ENCODE results near the gene PEBP1. TPM values are rescaled to one million over a fixed set of nuclear protein-coding genes. Genes with fewer than 3 reads are reported as not detected.
A peak's percentile ranks its signal among the peaks of the same experiment; 100 is the strongest.

PEBP1 gene
- total RNA-seq, 1 experiment from 2014 or later, result 320 TPM

GRCh38 chr12:118103601-118104382 lies 32.1 kb upstream of the PEBP1 start, which contains the start of gene VSIG10:
VSIG10 (minus strand) TSS chr12:118104011; CDS start chr12:118103671, 340 bp downstream.
- Histone ChIP-seq H3K56ac (ENCODE audit: insufficient read length, low read depth, low read length) (no peak within 1 kb of the TSS), H4K20me1 (ENCODE audit: control insufficient read depth, insufficient read depth, insufficient read length) (no peaks in the 10 kb centered on the region), H2BK120ac (ENCODE audit: low read depth, low read length, poor library complexity, severe bottlenecking) (no peak within 1 kb of the TSS), H2AK5ac (ENCODE audit: insufficient read length, low read length) (no peak within 1 kb of the TSS), H2BK12ac (ENCODE audit: insufficient read length, low read depth, low read length) (no peak within 1 kb of the TSS), H3K14ac (ENCODE audit: insufficient read depth, low read length) (peak within 1 kb of the TSS; percentile 34), H4K91ac (ENCODE audit: insufficient read length, low read depth, low read length) (no peak within 1 kb of the TSS), H3K79me1 (ENCODE audit: insufficient read depth, low read depth, low read length, poor library complexity, severe bottlenecking) (peaks cover 6% of the 10 kb centered on the region), H3K79me2 (ENCODE audit: insufficient read depth, low read length) (peaks cover 9% of the 10 kb centered on the region; the same call in 1 of the 2 replicates), H3T11ph (ENCODE audit: low read length) (no peak within 1 kb of the TSS), H3K18ac (ENCODE audit: insufficient read length, low read depth, low read length) (peak within 1 kb of the TSS; percentile 3), H3K23me2 (ENCODE audit: insufficient read length, low read depth, low read length, poor library complexity, severe bottlenecking) (peaks cover 9% of the 10 kb centered on the region), H2BK5ac (ENCODE audit: insufficient read length, low read length) (no peak within 1 kb of the TSS), H3K4ac (ENCODE audit: low read depth, low read length) (no peak within 1 kb of the TSS), H3K27me3 (ENCODE audit: insufficient read depth, low read length) (no peaks in the 10 kb centered on the region), H3K23ac (ENCODE audit: insufficient read length, low read depth, low read length) (no peak within 1 kb of the TSS), H2AFZ (ENCODE audit: low read length) (no peak within 1 kb of the TSS), H3K4me2 (ENCODE audit: insufficient read depth, insufficient read length, low read length) (peak within 1 kb of the TSS; percentile 67), H3K9ac (ENCODE audit: extremely low read depth, insufficient read length, low read length) (peak within 1 kb of the TSS; percentile 37), H2BK20ac (ENCODE audit: low read depth, low read length, poor library complexity, severe bottlenecking) (no peak within 1 kb of the TSS), H3K27ac (ENCODE audit: insufficient read length, low read depth, low read length) (peak within 1 kb of the TSS; percentile 36), H3K9me3 (ENCODE audit: control insufficient read depth, low read depth, low read length) (no peaks in the 10 kb centered on the region), H3K4me1 (ENCODE audit: insufficient read depth, low read length) (peaks cover 3% of the 10 kb centered on the region; the same call in 1 of the 2 replicates), H4K8ac (replicated peaks; ENCODE audit: insufficient read length, low read depth, low read length) (no peak within 1 kb of the TSS), H4K5ac (ENCODE audit: insufficient read length, low read depth, low read length) (no peak within 1 kb of the TSS), H2BK15ac (ENCODE audit: low read depth, low read length) (no peak within 1 kb of the TSS)
- H3K27me3 Mint-ChIP-seq (ENCODE audit: low read depth), result no peaks in the 10 kb centered on the region
- no peak for TF ChIP-seq CTCF (conservative IDR thresholded peaks at IDR 0.05)
- H3K4me3 Mint-ChIP-seq, result peak within 1 kb of the TSS; percentile 91 to 92
- peak within 1 kb of the TSS; percentile 83 to 99 (median 93) for H3K27ac Mint-ChIP-seq
- H3K4me1 Mint-ChIP-seq, result peaks cover 26 to 29% of the 10 kb centered on the region in 2 experiments
- DNase-seq, result peak; percentile 79
- H3K9me3 Mint-ChIP-seq, result no peaks in the 10 kb centered on the region
- WGBS (ENCODE audit: extremely low coverage, insufficient read length, low lambda C conversion rate), result no CpG with 5 or more reads among the region's 75 CpGs
- H3K36me3 Mint-ChIP-seq (ENCODE audit: insufficient read depth in 1 of 3, low read depth in 3 of 3), result peaks cover 8 to 26% (median 10%) of the 10 kb centered on the region in 3 experiments; a peak in 4 of 7 replicates
